ENCODE data around the gene FRMPD4. TPM values are rescaled to one million over a fixed set of nuclear protein-coding genes. Genes with fewer than 3 reads are reported as not detected.

The FRMPD4 gene
- total RNA-seq, 3 donors from 2014 or later (not counting 1 experiment from before 2014, with no cell fraction given) = not detected

DNA sequence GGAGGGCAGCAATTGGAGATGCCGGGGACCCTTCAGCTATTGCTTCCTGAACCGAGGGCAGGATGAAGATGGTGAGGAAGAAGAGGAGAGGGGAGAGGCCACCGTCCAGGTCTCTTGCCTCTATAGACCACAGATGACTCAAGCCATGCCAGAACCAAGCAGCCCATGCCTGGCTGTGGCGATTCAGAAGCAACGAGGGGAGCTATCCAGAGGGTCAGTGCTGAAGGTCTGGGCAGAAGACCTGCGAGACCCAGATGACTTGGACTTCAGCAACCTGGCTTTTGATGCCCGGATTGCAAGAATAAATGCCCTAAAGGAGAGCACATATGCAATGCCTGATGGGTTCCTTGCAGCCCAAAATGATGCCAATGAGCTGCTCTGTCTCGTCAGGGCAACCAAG lies 582.8 kb downstream of the FRMPD4 start:
- no peak for DNase-seq
- Histone ChIP-seq H3K9me3 (ENCODE audit: control insufficient read depth, insufficient read depth, low read length) (no peaks in the 10 kb centered on the region), H3K27me3 (ENCODE audit: control insufficient read depth, insufficient read depth, low read length) (no peaks in the 10 kb centered on the region), H3K4me1 (ENCODE audit: control insufficient read depth, insufficient read depth, low read length) (no peaks in the 10 kb centered on the region), H3K4me3 (ENCODE audit: low read length) (no peak overlapping the region), H3K36me3 (ENCODE audit: control insufficient read depth, insufficient read depth, low read length) (no peaks in the 10 kb centered on the region), H3K27ac (ENCODE audit: low read length) (no peak overlapping the region)
- intact Hi-C loops (cut with micrococcal nuclease) = no loop called here
- H3K27ac Mint-ChIP-seq = no peak overlapping the region
- no peaks in the 10 kb centered on the region for H3K9me3 Mint-ChIP-seq
- TF ChIP-seq, protein P1, sequence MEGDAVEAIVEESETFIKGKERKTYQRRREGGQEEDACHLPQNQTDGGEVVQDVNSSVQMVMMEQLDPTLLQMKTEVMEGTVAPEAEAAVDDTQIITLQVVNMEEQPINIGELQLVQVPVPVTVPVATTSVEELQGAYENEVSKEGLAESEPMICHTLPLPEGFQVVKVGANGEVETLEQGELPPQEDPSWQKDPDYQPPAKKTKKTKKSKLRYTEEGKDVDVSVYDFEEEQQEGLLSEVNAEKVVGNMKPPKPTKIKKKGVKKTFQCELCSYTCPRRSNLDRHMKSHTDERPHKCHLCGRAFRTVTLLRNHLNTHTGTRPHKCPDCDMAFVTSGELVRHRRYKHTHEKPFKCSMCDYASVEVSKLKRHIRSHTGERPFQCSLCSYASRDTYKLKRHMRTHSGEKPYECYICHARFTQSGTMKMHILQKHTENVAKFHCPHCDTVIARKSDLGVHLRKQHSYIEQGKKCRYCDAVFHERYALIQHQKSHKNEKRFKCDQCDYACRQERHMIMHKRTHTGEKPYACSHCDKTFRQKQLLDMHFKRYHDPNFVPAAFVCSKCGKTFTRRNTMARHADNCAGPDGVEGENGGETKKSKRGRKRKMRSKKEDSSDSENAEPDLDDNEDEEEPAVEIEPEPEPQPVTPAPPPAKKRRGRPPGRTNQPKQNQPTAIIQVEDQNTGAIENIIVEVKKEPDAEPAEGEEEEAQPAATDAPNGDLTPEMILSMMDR (IDR thresholded peaks at IDR 0.05) = no peak
- no peaks in the 10 kb centered on the region for H3K4me1 Mint-ChIP-seq
- peaks cover 2 to 20% of the 10 kb centered on the region in 2 donors for H3K27me3 Mint-ChIP-seq (ENCODE audit: low read depth in 2 of 2)
- no peak overlapping the region for H3K4me3 Mint-ChIP-seq
- H3K36me3 Mint-ChIP-seq = no peaks in the 10 kb centered on the region
- WGBS (ENCODE audit: insufficient coverage) = 65% methylated on average over 8 of the region's 8 CpGs
- no peak for ATAC-seq

DNA sequence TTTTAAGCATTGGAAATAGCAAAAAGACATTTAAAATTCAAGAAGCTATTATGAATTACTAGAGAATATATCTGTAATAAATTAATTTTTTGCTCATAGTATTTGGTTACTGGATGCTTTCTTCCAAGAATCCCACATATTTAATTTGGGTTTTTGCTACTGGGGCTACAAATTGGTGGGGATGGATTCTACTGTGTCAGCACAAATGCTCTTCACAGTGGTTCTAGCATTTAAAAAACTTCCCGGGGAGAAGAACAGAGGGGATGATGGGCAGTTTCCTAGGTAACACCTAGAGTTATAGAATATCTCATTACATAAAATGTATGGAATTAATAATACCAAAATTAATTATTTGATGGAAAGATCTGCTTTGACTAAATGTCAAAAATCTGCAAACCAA lies 584.0 kb downstream of the FRMPD4 start:
- Mint-ChIP-seq H3K4me3 (no peak overlapping the region), H3K9me3 (no peaks in the 10 kb centered on the region), H3K27ac (no peak overlapping the region), H3K36me3 (no peaks in the 10 kb centered on the region), H3K4me1 (no peaks in the 10 kb centered on the region), H3K27me3 (ENCODE audit: low read depth in 2 of 2) (peaks cover 2 to 27% of the 10 kb centered on the region in 2 donors)
- H3K27me3 ChIP-seq (ENCODE audit: control insufficient read depth, insufficient read depth, low read length) = no peaks in the 10 kb centered on the region
- TF ChIP-seq, protein P1 (IDR thresholded peaks at IDR 0.05) = no peak
- ATAC-seq (no peak), DNase-seq (no peak)
- no peak overlapping the region for H3K27ac ChIP-seq (ENCODE audit: low read length)
- no peaks in the 10 kb centered on the region for H3K4me1 ChIP-seq (ENCODE audit: control insufficient read depth, insufficient read depth, low read length)
- no peak overlapping the region for H3K4me3 ChIP-seq (ENCODE audit: low read length)
- H3K9me3 ChIP-seq (ENCODE audit: control insufficient read depth, insufficient read depth, low read length) = no peaks in the 10 kb centered on the region
- intact Hi-C loops (cut with micrococcal nuclease) = no loop called here
- no peaks in the 10 kb centered on the region for H3K36me3 ChIP-seq (ENCODE audit: control insufficient read depth, insufficient read depth, low read length)
- no CpG with 5 or more reads among the region's 1 CpG for WGBS (ENCODE audit: insufficient coverage)

DNA sequence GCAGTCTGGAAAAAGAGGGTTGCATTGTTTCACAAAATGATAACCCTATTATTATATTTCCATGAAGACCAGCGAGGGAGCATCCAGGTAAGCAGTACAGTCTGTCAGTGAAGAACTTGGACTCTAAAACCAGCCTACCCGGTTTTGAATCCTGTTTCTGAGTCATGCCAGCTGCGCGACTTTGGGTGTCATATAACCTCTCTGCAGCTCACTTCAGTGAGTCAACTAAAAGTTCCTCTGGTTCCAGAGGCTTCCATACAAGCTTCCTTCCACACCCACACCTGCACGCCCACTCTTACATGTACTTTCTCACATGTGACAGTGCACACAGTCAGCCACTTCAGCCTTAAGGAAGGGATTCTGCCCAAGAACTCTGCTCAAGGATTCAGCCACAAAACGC lies 603.1 kb downstream of the FRMPD4 start:
- DNase-seq (no peak), ATAC-seq (no peak)
- Histone ChIP-seq H3K36me3 (ENCODE audit: control insufficient read depth, insufficient read depth, low read length) (no peaks in the 10 kb centered on the region), H3K4me3 (ENCODE audit: low read length) (no peak overlapping the region), H3K27ac (ENCODE audit: low read length) (no peak overlapping the region), H3K4me1 (ENCODE audit: control insufficient read depth, insufficient read depth, low read length) (no peaks in the 10 kb centered on the region), H3K27me3 (ENCODE audit: control insufficient read depth, insufficient read depth, low read length) (no peaks in the 10 kb centered on the region), H3K9me3 (ENCODE audit: control insufficient read depth, insufficient read depth, low read length) (no peaks in the 10 kb centered on the region)
- 85% methylated on average over 6 of the region's 6 CpGs for WGBS (ENCODE audit: insufficient coverage)
- Mint-ChIP-seq H3K9me3 (no peaks in the 10 kb centered on the region), H3K4me1 (no peaks in the 10 kb centered on the region), H3K4me3 (no peak overlapping the region), H3K27me3 (ENCODE audit: low read depth in 2 of 2) (peaks cover 0 to 28% of the 10 kb centered on the region in 2 donors), H3K27ac (no peak overlapping the region), H3K36me3 (no peaks in the 10 kb centered on the region)
- intact Hi-C loops (cut with micrococcal nuclease) = no loop called here
- TF ChIP-seq, protein P1 (IDR thresholded peaks at IDR 0.05) = no peak

DNA sequence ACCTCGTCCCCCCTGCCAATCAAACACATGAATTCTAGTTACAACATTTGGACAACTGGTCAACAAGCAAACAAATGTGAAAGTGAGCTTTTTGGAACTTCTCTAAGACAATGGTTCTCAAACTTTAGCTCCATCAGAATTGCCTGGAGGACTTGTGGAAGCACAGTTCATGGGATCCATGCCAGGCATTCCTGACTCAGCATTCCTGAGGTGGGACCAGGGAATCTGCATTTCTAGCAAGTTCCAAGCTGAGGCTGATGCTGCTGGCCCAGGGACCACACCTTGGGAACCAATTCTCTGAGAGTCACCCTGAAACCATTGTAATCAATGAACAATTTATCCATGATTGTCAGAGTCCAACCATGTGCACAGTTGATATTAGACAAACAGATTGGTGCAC lies 609.2 kb downstream of the FRMPD4 start:
- H3K36me3 Mint-ChIP-seq = no peaks in the 10 kb centered on the region
- 88% methylated on average over 1 of the region's 1 CpG for whole genome bisulfite sequencing (ENCODE audit: insufficient coverage)
- intact Hi-C loops (cut with micrococcal nuclease) = no loop called here
- Histone ChIP-seq H3K4me3 (ENCODE audit: low read length) (no peak overlapping the region), H3K9me3 (ENCODE audit: control insufficient read depth, insufficient read depth, low read length) (no peaks in the 10 kb centered on the region), H3K27ac (ENCODE audit: low read length) (no peak overlapping the region), H3K27me3 (ENCODE audit: control insufficient read depth, insufficient read depth, low read length) (no peaks in the 10 kb centered on the region), H3K36me3 (ENCODE audit: control insufficient read depth, insufficient read depth, low read length) (no peaks in the 10 kb centered on the region), H3K4me1 (ENCODE audit: control insufficient read depth, insufficient read depth, low read length) (no peaks in the 10 kb centered on the region)
- no peaks in the 10 kb centered on the region for H3K9me3 Mint-ChIP-seq
- H3K4me1 Mint-ChIP-seq = no peaks in the 10 kb centered on the region
- TF ChIP-seq, protein P1 (IDR thresholded peaks at IDR 0.05) = no peak
- no peak overlapping the region for H3K27ac Mint-ChIP-seq
- DNase-seq = no peak
- H3K4me3 Mint-ChIP-seq = no peak overlapping the region
- no peak for ATAC-seq
- H3K27me3 Mint-ChIP-seq (ENCODE audit: low read depth in 2 of 2) = peaks cover 0 to 8% of the 10 kb centered on the region in 2 donors
